ENCODE data around the gene DCUN1D1.
A peak's percentile ranks its signal among the peaks of the same experiment; 100 is the strongest.

DCUN1D1 gene

GRCh38 chr3:182971637-182972036 lies 8.7 kb downstream of the DCUN1D1 start:
- no peak for DNase-seq

GRCh38 chr3:182970811-182971418 lies 9.4 kb downstream of the DCUN1D1 start:
- DNase-seq: no peak

- no peak for DNase-seq
Observed at GRCh38 chr3:182969853-182970252, 10.5 kb downstream of the DCUN1D1 start.

- no peak for DNase-seq
Observed at GRCh38 chr3:182969277-182969676, 11.1 kb downstream of the DCUN1D1 start.

- no peak for DNase-seq
Observed at GRCh38 chr3:182967218-182968204, 12.8 kb downstream of the DCUN1D1 start.

GRCh38 chr3:182965861-182966366 lies 14.4 kb downstream of the DCUN1D1 start:
- no peak for DNase-seq

GRCh38 chr3:182964179-182964578 lies 16.2 kb downstream of the DCUN1D1 start:
- DNase-seq: no peak

- no peak for DNase-seq
Observed at GRCh38 chr3:182962166-182962565, 18.2 kb downstream of the DCUN1D1 start.

GRCh38 chr3:182959474-182960350 lies 20.6 kb downstream of the DCUN1D1 start:
- no peak for DNase-seq

GRCh38 chr3:182957676-182958266 lies 22.6 kb downstream of the DCUN1D1 start:
- no peak for DNase-seq

- no peak for DNase-seq
Observed at GRCh38 chr3:182957226-182957625, 23.1 kb downstream of the DCUN1D1 start.

GRCh38 chr3:182954553-182955235 lies 25.6 kb downstream of the DCUN1D1 start:
- no peak for DNase-seq

GRCh38 chr3:182949688-182950087 lies 30.6 kb downstream of the DCUN1D1 start:
- DNase-seq: no peak

GRCh38 chr3:182948305-182948704 lies 32.0 kb downstream of the DCUN1D1 start:
- DNase-seq: no peak

GRCh38 chr3:182947888-182948287 lies 32.5 kb downstream of the DCUN1D1 start:
- peak; percentile 28 for DNase-seq

- DNase-seq: no peak
Observed at GRCh38 chr3:182941719-182942118, 38.6 kb downstream of the DCUN1D1 start.

GRCh38 chr3:182940266-182940808 lies 40.0 kb downstream of the DCUN1D1 start:
- DNase-seq: no peak

- DNase-seq: no peak
Observed at GRCh38 chr3:182937293-182938051, 42.9 kb downstream of the DCUN1D1 start.

- no peak for DNase-seq
Observed at GRCh38 chr3:182936918-182937285, 43.4 kb downstream of the DCUN1D1 start.

- no peak for DNase-seq
Observed at GRCh38 chr3:182936239-182936917, 44.0 kb downstream of the DCUN1D1 start.

Data from 8988T (cell line).